ENCODE measurements around the gene EPN3. TPM values are rescaled to one million over a fixed set of nuclear protein-coding genes. Genes with fewer than 3 reads are reported as not detected.

Gene EPN3
- total RNA-seq, 2 experiments from 2014 or later, result not detected

- ChIA-PET POLR2A (no interaction called here), CTCF (interaction anchor here (1.8 kb wide), 1 partner anchor 56 kb away, joined by 4 read pairs; no protein-coding TSS in a partner anchor)
- Mint-ChIP-seq H3K4me3 (no peak overlapping the region), H3K4me1 (ENCODE audit: low read depth) (no peaks in the 10 kb centered on the region), H3K36me3 (ENCODE audit: low read depth) (no peaks in the 10 kb centered on the region), H3K9me3 (no peaks in the 10 kb centered on the region), H3K27me3 (peaks cover 24% of the 10 kb centered on the region), H3K27ac (no peak overlapping the region)
- no peak for ATAC-seq
- no peak for DNase-seq
- intact Hi-C loops (cut with micrococcal nuclease), result no loop called here
- no peak for TF ChIP-seq CTCF (IDR thresholded peaks at IDR 0.05)
Observed at GRCh38 chr17:50569592-50569991, 37.1 kb downstream of the EPN3 start.

GRCh38 chr17:50570032-50570431 lies 37.5 kb downstream of the EPN3 start:
- H3K4me1 Mint-ChIP-seq (ENCODE audit: low read depth), result no peaks in the 10 kb centered on the region
- no peak for DNase-seq
- intact Hi-C loops (cut with micrococcal nuclease), result no loop called here
- H3K27me3 Mint-ChIP-seq, result peaks cover 22% of the 10 kb centered on the region
- ChIA-PET CTCF (interaction anchor here (1.8 kb wide), 1 partner anchor 55 kb away, joined by 4 read pairs; no protein-coding TSS in a partner anchor), POLR2A (no interaction called here)
- no peak for ATAC-seq
- H3K4me3 Mint-ChIP-seq, result no peak overlapping the region
- no peak overlapping the region for H3K27ac Mint-ChIP-seq
- no peaks in the 10 kb centered on the region for H3K9me3 Mint-ChIP-seq
- no peak for TF ChIP-seq CTCF (IDR thresholded peaks at IDR 0.05)
- H3K36me3 Mint-ChIP-seq (ENCODE audit: low read depth), result no peaks in the 10 kb centered on the region

- Mint-ChIP-seq H3K9me3 (no peaks in the 10 kb centered on the region), H3K27me3 (peaks cover 19% of the 10 kb centered on the region), H3K4me3 (no peak overlapping the region), H3K27ac (no peak overlapping the region), H3K36me3 (ENCODE audit: low read depth) (no peaks in the 10 kb centered on the region), H3K4me1 (ENCODE audit: low read depth) (no peaks in the 10 kb centered on the region)
- no peak for ATAC-seq
- POLR2A ChIA-PET, result interaction anchor here (1.0 kb wide), 2 partner anchors 12 to 20 kb away, joined by 3 read pairs; no protein-coding TSS in a partner anchor
- no peak for DNase-seq
- CTCF ChIA-PET, result interaction anchor here (1.1 to 1.8 kb wide), 2 partner anchors 10 to 55 kb away, joined by 4 read pairs; partner anchors contain the start of gene CACNA1G
- intact Hi-C loops (cut with micrococcal nuclease), result no loop called here
- no peak for TF ChIP-seq CTCF (IDR thresholded peaks at IDR 0.05)
Observed at GRCh38 chr17:50570528-50570927, 38.0 kb downstream of the EPN3 start.

- TF ChIP-seq CTCF (IDR thresholded peaks at IDR 0.05), result no peak
- Mint-ChIP-seq H3K9me3 (no peaks in the 10 kb centered on the region), H3K4me3 (no peak overlapping the region), H3K27me3 (peaks cover 10% of the 10 kb centered on the region), H3K36me3 (ENCODE audit: low read depth) (no peaks in the 10 kb centered on the region), H3K27ac (no peak overlapping the region), H3K4me1 (ENCODE audit: low read depth) (no peaks in the 10 kb centered on the region)
- intact Hi-C loops (cut with micrococcal nuclease), result no loop called here
- ATAC-seq (no peak), DNase-seq (no peak)
- ChIA-PET POLR2A (interaction anchor here (1.0 kb wide), 1 partner anchor 21 kb away, joined by 3 read pairs; no protein-coding TSS in a partner anchor), CTCF (interaction anchor here (1.1 kb wide), 1 partner anchor 12 kb away, joined by 4 read pairs; the partner anchor contains the start of gene CACNA1G)
Observed at GRCh38 chr17:50571681-50572080, 39.1 kb downstream of the EPN3 start.

GRCh38 chr17:50572541-50572940 lies 40.0 kb downstream of the EPN3 start:
- no peak for TF ChIP-seq CTCF (IDR thresholded peaks at IDR 0.05)
- Mint-ChIP-seq H3K9me3 (no peaks in the 10 kb centered on the region), H3K4me1 (ENCODE audit: low read depth) (no peaks in the 10 kb centered on the region), H3K27ac (no peak overlapping the region), H3K36me3 (ENCODE audit: low read depth) (no peaks in the 10 kb centered on the region), H3K27me3 (peaks cover 3% of the 10 kb centered on the region), H3K4me3 (no peak overlapping the region)
- DNase-seq, result no peak
- CTCF ChIA-PET, result no interaction called here
- intact Hi-C loops (cut with micrococcal nuclease), result no loop called here
- POLR2A ChIA-PET, result no interaction called here
- no peak for ATAC-seq

Data from activated CD8-positive, alpha-beta T cell treated with anti-CD3 and anti-CD28 coated beads for 36 hours (primary cell).